Left kidney (tissue), 2 donors: ENCODE measurements around the gene AXIN1. TPM values are rescaled to one million over a fixed set of nuclear protein-coding genes. Genes with fewer than 3 reads are reported as not detected.
"Not testable (repeated sequence)": the region's sequence is repeated elsewhere in the genome, so short reads cannot be mapped to it uniquely, and the experiment has no call there.

Experiments used
- DNase-seq: peaks from one replicate; pipeline ENCODE4 v3.0.0-alpha.2; 2013
- polyA plus RNA-seq: library from polyadenylated mRNA; unstranded; fragments of 120-200 nt; gene quantifications from one replicate; pipeline ENCODE4 v1.2.1, GENCODE V29; 2013; ENCODE audit not compliant: insufficient read length

AXIN1 gene
- polyA plus RNA-seq, 1 donor, result 14.7 TPM

DNA sequence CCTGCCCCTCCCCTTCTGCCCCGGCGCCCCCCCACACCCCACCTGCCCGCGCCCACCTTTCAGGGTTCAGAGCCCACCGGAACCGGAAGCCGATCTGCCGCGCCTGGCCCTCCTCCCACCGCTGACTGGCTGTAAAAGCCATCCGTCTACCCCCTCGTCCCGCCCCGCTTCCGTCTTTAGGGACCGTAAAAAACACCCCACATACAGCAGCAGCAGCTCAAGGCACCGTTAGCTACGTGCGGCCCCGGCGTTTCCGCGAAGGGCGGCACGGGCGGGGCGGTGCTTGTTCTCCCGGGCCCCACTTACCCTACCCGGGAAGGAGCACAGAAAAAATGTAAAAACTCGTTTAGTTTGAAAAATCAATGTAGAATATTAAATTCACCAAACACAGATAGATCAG, 17.9 kb upstream of the AXIN1 start, which contains the start of gene MRPL28:
TSS of gene MRPL28 (minus strand) at position 96 of the 400 bp plus-strand sequence. CDS start 320 bp downstream, outside the sequence.
- DNase-seq, result peak; percentile 93

DNA sequence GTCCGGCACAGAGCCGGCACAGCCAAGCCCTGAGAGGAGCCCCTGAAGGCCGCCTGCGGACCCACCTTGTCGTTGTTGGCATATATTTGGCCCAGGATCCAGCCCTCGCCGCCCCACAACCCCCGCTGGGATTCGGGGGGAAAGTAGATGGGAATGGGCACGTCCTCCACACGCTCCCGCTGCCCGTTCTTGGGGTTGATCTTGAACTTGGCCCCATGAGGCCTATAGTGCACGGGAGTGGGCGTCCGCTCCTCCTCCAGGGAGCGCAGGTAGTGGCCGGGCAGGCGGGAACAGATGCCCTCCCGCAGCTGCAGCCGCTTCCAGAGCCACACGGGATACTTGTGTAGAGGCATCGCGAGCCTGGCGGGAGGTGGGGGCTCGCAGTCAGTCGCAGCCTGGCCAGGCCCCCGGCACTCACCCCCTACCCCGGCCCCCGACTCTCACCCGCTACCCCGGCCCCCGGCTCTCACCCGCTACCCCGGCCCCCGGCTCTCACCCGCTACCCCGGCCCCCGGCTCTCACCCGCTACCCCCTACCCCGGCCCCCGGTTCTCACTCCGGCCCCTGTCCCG, 17.4 kb upstream of the AXIN1 start:
- DNase-seq, result no peak

DNA sequence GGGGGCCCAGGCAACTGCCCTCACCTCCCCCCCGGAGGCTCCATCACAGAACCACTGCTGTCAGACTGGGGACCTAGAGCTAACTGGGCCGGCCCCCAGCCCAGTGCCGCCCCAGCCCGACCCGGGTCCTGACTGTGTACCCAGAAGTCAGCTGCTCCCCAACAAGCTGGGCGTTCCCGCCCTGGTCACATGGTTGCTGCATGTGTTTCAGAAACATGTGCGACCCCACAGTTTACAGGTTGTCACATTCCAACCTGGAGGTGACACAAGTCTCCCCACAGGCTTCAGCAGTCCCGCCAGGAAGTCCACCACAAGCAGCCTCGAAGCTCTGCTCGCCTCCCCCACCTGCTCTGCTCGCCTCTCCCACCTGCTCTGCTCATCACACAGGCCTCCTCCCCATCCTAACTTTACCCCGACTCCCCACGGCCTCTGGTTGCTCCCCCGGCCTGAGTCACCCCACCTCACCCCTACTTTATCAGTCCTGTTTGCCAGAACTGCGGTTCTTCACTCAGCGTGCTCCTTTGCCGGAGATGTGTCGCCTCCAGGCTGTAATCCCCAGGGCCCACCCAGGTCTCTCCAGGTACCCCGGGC, 16.8 kb upstream of the AXIN1 start:
- no peak for DNase-seq

DNA sequence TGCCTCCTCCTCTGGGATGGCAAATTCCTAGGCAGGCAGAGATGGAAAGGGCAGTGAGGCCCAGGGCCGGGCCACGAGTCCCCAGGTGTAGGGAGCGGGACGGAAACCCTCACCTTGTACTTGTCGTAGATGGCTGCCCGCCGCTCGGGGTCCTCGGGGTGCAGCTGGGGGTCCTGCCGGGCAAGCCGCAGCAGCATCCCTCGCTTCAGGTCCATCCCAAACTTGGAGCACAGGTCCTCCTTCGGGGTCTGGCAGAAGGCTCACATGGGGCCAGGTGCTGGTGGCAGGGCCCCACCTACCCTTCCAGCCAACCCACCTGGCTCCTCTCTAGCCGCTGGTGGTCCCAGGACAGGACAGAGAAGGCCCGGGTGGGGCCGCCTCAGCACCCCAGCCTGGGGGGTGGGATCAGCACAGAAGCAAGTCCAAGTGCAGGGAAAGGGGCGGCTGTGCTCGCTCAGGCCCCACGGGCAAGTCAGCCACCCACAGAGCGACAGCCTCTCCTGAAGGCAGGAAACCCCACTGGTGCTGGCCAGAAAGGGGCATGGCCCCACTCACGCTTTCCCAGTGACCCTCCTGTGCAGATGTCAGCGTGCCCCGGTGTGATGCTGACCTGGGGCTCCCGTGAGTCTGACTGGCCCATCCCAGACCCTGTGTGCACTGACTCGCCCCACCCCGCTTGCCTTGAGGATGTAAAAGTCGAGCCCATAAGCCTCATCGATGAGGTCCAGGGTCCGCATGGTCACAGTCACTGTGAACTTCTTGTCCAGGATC, 16.1 kb upstream of the AXIN1 start:
- no peak for DNase-seq

DNA sequence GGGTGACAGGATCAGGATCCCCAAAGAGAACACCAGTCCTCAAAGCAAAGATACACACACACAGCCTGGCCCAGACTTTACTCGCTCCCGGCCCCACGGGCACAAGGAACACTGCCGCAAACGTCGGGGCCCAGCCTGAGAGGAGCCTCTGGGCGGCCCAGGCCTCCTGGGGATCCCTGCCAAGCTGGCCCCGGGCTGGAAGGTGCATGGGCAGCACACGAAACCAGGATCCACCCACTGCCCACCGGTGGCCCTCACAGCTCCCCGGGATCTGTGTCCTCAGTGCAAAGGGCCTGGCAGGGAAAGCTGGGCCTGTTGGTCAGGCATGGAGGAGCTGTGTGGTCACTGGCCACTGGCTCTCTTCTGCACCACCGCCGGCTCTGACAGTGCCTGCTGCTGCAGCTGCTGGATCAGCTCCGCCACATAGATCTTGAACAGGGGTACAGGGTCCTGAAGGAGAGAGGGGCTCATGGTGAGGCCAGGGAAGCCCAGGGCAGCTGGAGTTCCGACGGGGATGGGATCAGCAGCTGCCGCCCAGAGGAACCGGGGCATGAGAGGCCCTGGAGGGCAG, 14.9 kb upstream of the AXIN1 start:
- no peak for DNase-seq

DNA sequence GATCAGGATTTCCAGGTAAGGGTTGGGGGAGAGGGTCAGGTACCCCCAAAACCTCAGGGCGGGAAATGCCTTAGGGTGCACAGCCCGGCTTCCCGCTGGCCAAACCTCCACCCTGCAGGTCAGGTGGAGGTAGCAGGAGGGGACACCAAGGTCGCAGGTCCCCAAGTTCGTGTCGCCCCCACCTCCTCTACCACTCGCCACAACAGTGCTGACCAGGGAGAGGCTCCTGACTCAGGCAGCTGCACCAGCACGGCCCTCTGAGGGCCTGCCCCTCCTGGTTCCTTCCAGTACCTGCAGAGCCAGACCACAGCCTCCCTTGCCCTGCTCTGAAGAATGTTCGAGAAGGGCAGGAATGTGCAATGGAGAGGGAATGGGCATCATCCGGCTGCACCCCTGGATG, 14.0 kb upstream of the AXIN1 start:
- no peak for DNase-seq

DNA sequence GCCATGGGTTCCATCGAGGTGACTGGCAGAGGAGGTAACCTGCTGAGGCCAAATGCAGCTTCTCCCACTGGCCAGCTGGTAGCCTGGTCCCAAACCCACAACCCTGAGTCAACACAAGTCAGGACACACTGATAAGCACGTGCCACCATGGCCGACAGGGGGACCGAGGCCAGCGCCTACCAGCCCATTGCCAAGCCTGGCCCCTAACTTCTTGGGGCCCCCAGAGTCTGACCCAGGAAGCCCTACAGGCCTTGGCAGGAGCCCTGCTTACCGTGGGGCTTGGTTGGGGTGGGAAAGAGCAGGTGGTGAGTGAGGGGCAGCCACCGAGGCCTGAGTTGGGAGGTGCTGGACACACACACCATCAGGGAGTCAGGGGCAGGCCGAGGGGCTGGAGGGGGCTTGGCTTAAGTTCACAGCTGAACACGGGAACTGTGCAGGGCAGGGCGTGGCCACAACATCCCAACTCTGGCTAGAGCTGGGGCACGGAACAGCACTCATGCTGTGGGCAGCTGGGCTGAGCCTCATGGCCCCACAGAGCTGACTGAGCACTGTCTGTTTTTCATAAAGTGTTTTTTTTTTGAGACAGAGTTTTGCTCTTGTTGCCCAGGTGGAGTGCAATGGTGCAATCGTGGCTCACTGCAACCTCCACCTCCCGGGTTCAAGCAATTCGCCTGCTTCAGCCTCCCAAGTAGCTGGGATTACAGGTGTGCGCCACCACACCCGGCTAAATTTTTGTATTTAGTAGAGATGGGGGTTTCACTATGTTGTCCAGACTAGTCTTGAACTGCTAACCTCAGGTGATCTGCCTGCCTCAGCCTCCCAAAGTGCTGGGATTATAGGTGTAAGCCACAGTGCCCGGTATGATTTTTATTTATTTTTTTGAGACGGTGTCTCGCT, 12.3 kb upstream of the AXIN1 start:
- no peak for DNase-seq

DNA sequence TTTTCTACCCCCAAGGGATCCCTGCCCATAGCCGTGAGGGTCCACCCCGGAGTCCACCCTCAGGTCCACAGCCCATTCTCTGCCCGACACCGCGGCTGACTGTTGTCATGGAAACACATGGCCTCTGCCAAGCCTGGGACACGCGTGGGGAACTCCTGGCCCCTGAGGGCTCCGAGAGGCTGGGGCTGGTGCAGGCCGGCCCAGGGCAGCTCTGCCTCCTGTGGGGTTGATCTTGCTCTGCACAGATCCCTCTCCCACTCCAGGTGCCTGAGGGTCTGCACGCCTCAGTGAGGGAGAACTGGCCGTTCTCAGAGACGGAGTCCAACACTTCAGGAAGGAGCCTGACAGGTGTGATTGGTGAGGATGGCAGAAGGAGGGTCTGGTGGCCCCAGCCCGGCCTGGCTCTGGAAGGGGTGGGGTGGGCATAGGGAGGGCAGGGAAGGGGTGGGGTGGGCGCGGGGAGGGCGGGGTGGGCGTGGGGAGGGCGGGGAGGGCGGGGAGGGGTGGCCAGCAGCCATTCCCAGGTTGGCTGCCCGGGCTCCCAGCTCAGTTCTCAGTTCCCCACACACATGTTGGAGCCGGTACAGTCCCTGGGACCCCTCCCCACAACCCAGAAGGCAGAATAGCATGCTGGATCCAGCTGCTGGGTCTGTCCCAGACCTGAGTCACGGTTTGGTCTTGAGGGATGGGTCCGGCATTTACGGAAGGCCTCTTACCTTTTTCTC, 11.4 kb upstream of the AXIN1 start:
- no peak for DNase-seq

DNA sequence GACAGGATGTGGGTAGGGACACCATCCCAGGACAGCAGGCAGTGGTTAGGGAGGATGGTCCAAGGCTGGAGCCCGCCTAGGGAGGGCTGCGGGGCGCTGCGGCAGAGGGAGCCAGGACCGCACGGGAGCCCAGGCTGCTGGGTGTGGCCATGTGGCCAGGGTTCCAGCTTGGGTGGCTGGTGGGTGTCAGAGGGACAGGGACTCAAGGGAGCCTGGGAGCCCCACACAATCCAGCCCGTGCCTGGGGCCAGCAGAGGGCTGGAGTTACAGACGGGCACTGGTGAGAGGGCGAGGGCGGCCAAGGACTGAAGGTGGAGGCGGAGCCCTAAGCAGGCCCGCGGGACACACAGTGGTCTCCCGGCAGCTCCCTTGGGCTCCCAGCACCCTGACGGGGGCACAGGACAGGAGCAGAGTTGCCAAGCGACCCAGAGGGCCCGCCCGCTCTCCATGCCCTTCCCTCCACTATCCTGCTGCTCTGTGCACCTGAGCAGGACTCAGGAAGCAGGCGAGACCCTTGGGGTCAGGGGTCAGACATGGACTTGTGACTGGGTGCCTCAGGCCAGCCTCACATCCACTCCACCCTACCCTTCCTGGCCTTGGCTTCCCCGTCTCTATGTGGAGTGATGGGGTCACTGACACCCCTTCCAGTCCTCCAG, 10.7 kb upstream of the AXIN1 start:
- DNase-seq, result no peak

DNA sequence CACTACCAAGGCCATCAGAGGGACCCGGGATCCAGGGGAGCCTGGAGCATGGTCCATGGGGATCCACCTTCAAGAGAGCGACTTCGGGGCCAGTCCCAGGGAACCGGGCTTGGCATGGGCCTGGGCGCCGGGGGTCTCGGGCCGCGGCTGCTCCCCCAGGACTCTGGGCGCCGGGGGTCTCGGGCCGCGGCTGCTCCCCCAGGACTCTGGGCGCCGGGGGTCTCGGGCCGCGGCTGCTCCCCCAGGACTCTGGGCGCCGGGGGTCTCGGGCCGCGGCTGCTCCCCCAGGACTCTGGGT, 10.1 kb upstream of the AXIN1 start:
- DNase-seq, result not testable (repeated sequence)

DNA sequence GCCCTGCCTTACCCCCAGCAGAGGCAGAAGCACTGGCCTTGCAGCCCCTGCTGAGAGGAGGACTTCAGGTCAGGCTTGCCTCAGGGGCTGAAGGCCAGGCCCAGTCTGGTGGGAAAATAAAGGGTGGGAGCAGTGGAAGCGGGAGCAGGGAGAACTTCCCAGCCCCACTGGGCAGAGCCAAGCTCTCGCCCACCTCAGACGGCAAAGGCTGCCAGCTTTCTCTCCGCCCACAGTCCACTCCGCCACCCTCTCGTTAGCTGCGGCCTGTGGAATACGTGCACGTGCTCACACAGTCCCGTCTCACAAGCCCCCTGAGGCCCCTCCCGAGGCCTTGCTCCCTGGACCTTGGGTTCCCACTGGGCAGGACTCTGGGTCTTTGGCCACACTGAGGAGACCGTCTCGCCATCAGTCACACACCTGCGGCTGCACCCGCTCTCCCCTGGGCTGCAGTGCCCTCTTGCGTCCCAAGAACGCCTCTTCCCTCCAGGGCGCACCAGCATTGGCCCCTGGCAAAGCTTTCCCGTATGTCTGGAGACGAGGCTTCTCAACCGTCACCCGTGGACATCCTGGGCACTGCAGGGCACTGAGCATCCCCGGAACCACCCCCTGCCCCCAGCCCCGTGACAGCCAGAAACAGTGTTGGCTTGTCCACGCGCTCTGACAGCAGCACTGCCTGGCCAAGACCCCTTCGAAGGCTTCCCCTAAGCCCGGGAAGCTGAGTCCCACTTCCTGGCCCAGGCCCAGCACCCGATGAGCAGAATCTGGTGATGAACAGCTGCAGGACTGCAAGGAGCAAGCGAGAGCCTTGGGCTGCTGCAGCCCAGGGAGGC, 9.6 kb upstream of the AXIN1 start:
- peak; percentile 58 for DNase-seq

DNA sequence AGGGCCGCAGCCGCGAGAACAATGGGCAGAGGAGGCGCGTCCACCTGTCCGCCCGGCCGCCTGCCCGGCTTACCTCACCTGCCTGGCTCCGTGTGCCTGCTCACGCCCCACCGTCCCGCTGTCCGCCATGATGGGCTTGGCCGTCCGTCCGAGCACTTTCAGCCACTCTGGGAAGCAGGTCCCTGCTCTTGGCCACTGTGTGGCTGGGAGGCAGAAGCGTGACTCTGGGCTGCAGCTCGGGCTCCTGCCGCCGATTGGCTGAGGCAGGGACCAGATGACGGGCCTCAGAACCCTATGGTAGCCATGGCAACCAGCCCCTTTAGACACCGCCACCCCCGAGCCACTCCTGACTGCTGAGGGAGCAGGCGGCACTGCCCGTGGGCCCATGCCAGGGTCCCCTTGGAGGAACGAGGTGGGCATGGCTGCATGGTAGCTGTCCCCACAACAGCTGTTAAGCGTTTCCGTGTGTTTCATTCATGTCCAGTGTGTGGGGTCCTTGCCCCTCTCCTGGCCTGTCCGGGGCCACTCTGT, 8.9 kb upstream of the AXIN1 start:
- DNase-seq, result no peak

DNA sequence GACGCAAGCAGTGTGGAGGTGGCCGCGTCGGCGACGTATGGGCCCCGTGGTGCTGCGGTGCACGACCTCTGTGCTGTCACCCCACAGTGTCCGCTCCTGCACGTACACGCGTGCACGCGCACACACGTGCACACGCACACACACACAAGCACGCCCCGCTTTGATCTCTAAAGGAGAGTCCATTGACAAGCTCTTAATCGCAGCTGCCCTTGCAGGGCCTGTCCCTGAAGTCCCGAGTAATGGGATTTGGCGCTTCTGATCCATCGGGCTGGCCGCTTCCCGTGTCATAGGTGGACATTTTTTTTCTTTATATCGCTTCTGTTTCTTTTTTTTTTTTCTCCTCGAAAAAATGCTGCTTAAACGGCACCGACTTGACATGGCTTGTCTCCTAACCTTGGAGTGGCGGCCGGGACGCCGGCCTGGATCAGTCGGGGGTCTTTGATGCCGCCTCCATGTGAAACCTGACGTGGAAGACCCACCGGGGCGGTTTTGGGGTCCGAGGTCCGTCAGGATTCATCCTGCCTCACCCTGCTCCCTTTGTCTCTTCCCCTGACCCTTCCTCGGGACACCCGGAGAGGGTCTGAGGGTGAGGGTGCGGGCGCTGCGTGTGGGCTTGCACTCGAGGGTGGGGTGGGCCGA, 8.3 kb upstream of the AXIN1 start:
- no peak for DNase-seq

DNA sequence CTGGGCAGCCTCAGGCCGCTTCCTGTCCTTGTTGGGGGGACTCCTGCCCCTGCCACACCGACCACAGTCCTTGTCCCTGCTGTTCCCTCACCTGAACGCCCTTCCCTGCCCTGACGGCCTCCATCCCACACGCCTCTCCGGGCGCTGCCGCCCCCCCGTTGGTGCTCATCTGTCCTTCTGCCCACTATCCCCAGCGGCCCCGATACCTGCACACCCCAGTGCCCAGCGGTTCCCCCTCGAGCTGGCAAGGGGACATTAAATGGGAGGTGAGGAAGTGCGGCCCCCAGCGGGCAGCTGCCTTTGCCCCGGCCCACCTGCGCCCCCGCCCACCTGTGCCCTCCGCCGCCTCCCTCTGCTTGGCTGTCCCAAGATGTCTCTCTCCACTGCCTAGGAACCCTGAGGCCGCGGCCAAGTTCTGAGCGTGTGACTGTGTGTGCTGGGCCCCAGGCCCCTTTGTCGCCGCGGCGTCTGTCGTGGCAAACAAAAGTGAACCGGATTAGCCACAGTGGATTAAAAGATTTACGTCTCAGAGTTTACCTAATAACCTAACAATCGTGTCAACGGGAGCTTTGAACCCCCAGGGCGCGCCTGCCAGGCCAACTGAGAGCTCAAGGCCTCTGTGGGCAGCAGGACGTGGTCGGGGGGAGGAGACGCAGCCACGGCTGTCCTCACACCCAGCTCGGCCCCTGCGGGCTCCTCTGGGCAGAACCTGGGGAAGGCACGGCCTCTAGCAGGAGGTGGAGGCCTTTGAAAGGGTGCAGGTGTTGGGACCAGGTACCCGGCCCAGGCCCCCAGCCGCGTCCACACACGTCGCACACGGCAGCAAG, 7.6 kb upstream of the AXIN1 start:
- no peak for DNase-seq

DNA sequence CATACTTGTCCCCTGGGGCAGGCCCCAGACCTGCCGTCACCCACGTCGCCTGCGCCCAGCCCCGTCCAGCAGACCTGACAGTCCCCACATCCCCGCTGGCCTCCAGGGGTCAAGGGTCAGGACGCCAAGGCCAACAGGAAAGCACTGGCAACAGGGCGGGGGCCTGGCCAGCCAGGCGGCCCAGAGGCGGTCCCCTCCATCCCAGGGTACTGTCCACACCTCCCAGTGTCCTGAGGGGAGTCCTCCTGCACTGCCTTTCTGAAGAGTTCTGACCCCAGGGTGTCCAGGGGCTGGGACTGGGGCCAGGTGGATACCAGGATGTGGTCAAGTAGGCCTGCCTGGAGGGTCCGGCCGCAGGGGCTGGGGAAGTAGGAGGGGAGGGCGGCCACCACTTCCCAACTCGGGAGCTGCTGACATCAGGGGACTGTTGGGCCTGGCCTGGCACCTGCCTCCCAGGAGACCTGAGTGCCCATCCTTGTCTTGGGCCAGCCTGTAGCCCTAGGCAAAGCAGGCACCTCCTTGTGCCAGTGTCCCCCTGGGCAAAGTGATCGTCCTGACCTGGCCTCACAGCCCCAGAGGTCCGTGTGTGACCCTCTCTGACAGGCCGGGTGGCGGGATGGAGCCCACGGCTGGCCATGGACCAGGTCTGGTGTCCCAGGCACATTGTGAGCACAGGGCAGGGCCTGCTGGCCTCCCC, 6.7 kb upstream of the AXIN1 start:
- no peak for DNase-seq

DNA sequence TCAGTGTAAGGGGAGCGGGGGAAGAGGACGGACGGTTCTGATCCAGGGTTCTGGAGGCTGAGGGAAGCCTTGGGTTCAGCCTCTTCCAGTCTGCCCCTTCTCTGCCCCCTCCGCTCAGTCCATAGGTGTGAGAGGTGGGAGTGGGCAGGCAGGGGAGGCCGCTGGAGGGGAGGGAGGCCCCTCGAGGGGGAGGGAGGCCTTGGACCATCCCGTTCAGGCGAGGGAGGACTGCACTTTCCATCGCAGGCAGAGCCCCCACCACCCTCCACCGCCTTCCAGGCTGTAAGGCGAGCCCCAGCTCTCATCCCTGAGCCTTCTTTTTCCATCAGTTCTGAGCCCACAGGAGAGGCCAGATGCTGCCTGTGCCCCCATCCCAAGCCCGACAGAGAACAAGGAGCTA, 4.2 kb upstream of the AXIN1 start:
- DNase-seq, result no peak

DNA sequence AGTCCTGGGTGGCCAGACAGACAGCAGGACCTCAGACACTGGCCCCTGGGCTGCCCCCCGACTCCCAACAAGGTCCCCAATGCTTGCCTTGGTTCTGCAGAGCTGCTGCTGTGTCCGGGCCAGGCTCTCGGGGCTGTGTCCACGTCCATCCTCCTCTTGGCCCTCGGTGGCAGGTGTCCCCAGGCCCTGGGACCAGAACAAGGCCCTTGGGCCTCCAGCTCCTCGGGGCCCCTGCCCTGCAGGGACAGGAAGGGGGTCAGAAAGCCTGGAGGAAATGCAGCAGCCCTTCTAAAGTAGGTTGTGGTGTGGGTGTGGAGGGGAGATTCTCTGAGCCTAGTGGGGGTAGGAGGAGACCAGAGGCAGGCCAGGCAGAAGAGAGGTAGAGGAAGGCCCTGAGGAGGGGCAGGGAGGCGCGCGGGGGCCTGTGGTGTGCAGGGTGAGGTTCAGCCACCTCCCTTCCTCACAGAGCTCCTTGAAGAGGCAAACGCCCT, 2.5 kb upstream of the AXIN1 start:
- DNase-seq, result no peak
